DMS53 treated with DMSO at 0.1 percent for 48 hours (cell line): Measurements from ENCODE around the gene MAP2K3.

Source experiments
- DNase-seq: peaks from one replicate; lab custom pipeline; 2025; ENCODE audit not compliant: unreplicated experiment; lab: John Stamatoyannopoulos, UW

MAP2K3 gene

DNA sequence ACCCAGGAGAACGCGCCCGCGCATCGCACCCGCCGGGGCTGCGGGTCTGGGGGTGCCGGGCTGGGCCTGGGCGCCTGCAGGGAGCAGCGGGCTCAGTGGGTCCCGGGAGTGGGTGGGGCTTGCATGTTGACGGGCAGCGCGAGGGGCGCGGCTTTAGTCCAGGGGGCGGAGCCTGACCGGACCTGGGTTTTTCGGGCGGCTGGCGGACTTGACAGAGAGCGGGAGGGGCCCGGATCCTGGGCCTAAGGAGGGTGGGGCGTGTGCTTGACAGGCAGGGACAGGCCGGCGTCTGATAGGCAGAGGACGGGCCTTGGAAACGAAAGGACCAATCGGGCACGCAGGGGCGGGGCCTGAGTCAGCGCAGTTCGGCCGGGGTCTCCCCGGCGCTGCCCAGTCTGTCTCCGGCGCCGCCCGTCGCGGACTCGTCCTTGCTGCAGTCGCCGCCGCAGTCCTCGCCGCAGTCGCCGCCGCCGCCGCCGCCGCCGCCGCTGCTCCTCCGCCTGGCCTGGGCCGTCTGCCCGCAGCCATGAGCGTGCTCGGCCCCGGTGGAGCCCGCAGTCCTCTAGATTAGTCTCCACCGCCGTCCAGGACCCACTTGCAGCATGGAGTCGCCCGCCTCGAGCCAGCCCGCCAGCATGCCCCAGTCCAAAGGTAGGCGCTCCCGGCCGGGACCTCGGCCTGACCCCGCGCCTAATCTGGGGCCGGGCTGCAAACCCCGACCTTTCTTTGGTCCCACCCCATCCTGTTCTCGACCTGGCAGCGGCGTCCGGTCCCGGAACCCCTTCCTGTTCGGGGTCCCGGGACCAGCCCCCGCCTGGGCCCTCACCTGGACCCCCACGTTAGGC, at the start of gene MAP2K3:
Gene MAP2K3, plus strand, starts transcription at position 393 of the 845 bp plus-strand sequence. Its CDS starts 210 bp downstream, at position 603.
- peak; percentile 87 for DNase-seq

DNA sequence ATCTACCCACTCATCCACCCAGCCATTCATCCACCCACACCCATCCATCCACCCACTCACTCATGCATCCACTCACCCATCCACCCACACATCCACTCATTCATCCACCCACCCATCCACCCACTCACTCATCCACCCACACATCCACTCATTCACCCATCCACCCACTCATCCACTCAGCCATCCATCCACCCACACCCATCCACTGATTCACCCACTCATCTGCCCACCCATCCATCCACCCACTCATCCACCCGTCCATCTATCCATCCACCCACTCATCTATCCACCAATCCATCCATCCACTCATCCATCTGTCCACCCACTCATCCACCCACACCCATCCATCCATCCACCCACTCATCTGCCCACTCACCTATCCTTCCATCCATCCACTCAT, 48.6 kb upstream of the MAP2K3 start:
- no peak for DNase-seq

DNA sequence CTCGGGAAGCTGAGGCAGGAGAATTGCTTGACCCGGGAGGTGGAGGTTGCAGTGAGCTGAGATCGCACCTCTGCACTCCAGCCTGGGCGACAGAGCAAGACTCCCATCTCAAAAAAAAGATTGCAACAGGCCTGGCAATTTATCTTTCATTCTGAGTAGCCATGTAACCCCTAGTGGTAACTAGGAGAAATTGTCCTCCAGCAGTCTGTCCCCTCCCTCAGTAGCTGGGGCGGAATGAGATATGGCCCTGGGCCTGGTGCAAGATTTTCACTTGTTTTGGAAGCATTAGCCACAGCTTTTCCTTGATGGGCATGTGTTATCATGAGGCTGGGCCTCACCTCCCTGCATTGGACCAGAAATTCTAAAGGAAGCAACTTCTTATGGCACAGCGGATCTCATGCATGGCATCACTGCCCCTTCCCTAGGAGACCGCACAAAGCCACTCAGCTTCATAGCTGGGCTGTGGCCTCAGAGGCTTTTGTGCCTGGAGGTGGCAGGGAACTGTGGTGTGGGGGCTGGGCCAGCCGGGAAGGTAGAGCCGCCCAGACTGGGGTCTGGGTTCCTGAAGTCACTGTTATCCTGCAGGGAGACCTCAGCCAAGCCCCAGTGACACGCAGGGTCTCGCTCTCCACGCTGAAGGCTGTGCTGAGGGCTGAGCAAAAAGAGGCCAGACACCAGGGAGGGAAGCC, 44.7 kb upstream of the MAP2K3 start:
- DNase-seq: no peak

DNA sequence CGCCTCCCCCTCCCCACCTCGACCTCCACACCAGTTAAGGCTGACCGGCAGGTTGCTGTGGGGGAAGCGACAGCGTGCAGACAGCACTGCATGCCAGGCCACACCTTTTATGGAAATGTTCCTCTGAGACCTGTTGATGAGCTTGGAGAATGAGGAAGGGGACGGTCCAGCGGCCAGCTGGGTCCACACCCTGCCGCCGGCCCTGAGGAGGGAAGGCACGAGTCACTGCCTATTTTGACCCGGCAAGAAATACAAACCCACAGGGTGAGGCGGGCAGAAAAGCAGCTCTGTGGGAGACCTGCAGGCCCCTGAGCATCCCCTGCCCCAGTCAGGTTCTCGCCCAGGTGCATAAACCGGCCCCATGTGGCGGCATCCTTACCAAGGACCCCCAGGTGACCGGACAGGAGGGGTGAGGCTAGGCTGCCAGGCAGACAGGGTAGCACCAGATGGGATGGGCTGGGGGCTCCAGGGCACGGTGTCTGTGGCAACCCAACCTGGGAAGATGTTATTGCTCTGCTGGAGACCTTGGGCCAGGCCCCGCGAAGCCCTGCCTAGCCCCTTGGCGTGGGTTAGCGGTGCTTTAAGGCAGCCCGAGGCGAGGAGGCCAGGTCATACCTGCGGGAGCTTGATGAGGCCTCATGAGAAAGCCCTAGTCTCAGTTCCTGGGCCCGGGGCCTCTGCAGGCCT, 44.0 kb upstream of the MAP2K3 start:
- no peak for DNase-seq

DNA sequence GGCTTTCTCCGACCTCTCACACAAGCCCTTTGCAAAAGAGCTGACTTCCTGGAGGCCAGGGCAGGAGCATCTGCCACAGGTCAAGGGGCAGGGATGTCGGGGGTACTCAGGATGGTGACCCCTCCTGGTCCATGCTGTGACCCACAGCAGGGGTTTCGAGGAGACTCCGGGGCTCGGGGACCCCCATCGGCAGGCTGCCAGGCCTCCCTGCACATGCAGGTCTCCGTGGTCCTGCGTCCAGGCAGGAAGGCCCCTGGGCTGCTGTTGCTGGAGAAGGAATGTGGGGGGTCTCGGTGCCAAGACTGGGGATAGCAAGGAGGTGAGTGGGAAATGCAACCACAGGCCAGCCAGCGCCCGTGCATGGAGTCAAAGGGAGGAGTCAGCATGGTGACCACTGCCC, 42.9 kb upstream of the MAP2K3 start:
- DNase-seq: no peak

DNA sequence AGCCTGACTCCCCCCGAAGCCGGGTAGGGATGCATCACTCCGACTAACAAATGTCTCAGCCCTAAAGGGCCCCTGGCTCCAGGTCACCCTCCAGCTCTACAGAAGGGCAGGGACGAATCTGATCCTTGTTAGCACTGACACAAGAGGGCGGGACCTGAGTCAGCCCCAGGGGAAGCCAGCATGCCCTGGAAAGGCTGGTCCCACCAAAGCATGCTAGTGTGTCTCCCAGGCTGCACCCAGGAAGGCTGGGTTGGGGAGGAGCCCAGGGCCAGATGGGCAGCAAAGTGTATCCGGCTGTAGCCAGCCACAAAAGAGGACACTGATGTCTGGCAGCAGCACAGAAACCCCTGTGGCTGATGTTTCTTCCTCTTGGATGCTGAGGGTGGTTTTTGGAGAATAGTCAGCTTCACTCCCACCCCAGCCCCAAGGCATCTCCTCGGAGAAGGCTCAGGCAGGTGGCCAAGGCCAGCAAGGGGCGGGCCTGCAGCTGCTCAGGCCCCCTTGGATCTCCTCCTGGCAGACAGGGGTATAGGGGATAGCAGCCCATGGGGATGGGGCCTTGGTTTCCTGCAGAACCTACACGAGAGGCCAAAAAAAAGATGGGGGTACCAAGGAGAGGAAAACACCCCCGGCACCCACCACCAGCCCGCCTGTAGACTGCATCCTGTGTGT, 42.3 kb upstream of the MAP2K3 start:
- DNase-seq: no peak

DNA sequence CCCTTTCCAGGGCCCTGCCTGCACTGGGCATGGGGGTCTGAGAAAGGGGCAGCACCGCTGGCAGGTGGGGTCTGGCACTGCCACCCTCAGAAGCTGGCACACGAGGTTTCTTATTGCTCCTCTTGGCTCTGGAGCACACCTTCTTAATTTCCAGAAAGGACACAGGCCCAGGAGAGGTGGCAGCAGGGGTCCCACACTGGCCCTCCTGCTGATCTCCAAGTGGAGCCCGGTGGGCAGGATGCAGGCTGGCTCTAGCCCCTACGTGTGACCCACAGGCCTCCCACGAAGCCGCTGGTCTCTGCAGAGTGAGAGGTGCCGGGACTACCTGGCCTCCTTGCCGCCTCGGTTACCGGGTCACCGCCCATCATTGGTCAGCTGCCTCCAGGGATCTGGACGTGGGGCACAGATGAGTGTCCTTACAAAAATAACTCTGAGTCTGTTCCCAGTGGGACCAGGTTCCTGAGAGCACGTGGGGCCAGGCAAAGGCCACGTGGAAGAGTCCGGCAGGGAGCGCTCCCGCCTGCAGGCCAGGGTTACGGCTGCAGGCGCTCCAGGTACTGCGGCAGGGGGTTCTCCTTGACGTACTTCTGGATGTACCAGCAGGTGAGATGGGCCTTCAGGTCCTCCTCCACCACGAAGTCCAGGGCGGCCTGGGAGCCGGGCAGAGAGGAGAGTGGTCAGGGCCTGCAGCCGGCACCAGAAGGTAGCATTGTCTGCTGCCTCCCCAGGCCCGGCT, 41.6 kb upstream of the MAP2K3 start:
- DNase-seq: no peak

DNA sequence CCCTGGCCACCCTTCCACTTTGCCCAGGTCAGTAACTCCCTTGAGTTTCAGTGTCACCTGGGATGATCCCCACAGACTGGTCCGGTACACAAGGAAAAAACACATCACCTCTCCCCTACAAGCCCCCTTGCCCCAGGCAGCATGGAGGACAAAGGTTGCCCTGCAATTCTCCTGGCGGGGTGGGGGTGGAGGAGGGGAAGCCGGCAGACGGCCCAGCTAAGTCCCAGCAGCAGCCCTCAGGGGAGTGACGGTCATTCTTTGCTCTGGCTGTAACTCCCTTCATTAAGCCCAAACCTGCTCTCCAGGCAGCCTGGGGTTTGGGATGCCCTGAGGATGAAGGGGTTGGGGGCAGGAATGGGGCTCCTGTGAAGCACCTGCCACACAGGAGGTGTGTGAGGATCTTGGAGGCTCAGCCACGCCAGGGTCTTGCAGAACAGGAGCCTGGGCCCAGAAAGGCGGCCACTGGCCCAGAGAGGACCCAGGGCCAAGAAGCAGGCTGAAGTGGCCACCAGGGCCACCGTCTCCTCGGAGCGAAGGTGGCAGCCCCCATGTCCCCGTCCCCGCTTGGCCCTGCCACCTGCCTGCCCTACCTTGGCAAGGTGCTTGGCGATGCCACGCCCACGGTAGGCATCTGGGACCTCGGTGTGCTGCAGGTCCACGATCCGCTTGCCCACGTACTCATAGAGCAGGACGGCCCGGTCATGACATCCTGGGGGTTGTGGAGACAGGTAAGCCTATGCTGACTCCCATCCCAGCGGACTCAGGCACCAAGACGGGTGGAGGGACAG, 40.8 kb upstream of the MAP2K3 start:
- no peak for DNase-seq

DNA sequence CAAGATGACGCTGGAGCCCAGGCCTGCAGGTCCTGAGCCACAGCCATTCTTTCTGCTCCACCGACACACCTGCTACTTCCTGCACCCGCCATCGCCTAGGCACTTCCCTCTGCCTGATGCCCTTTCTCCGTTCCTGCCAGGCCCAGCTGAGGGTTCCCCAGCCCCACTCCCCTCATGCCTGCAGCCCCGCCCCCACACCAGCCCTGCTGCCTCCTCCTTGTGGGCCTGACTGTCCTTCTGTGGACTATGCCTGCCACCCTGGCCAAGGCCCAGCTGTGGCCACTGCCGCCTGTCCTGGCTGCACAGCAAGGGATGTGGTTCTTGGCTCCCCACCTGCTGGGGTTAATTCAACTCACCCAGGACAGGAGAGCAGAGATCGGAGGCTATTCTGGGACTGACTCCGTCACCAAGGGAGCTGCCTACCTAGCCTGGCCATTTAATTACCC, 38.8 kb upstream of the MAP2K3 start:
- DNase-seq: no peak

DNA sequence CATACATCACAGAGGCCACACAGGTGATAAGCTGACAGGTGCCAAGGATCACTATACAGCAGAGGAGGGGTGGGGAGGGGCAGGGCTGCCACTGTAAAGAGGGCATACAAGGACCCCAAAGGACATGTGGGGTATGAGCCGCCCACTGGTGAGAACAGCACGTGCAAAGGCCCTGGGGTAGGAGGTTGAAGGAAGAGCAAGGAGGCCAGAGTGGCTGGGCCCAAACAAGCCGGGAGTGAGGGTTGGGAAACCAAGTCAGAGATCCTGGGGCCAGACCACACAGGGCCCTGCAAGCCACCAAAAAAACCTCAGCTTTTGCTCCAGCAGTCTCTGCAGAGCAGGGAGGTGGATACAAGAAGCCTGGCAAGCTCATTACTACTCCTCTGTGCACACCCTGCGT, 37.8 kb upstream of the MAP2K3 start:
- DNase-seq: no peak

DNA sequence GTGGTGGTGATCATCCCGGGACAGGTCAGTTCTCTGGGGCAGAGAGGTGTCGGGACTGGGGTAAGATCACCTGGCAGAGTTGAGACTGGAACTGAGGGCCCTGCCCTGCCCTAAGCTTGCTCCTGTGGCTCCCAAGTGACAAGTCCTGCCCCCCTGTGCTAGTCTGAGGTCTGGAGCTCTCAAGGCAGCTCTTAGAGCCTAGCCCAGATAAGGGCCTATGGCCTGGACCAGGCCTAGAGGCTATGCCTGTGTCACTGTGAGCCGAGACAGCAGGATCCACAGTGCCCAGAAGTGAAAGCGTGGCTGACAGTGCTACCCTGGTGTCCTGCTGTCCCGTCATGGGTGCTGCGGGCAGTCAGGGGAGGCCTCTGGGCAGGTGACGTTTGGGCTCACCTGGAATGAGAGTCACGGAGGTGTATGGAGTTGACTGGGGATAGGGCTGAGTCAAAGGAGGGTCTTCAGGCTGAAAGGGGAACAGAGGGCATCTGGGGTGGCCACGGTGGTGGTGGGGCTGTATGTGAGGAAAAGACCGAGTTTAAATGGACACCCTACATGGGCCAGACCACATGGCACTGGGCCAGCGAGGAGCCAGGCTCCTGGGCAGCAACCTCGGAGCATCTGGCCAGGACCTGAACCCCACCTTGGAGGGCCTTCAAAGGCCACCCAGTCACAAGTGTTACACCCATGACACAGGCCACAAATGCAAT, 36.8 kb upstream of the MAP2K3 start:
- DNase-seq: no peak

DNA sequence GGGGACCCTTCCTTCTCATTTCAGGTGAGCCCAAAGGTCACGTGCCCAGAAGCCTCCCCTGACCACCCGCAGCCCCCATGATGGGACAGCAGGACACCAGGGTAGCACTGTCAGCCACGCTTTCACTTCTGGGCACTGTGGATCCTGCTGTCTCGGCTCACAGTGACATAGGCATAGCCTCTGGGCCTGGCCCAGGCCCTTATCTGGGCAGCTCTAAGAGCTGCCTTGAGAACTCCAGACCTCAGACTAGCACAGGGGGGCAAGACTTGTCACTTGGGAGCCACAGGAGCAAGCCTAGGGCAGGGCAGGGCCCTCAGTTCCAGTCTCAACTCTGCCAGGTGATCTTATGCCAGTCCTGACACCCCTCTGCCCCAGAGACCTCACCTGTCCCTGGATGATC, 36.0 kb upstream of the MAP2K3 start:
- no peak for DNase-seq

DNA sequence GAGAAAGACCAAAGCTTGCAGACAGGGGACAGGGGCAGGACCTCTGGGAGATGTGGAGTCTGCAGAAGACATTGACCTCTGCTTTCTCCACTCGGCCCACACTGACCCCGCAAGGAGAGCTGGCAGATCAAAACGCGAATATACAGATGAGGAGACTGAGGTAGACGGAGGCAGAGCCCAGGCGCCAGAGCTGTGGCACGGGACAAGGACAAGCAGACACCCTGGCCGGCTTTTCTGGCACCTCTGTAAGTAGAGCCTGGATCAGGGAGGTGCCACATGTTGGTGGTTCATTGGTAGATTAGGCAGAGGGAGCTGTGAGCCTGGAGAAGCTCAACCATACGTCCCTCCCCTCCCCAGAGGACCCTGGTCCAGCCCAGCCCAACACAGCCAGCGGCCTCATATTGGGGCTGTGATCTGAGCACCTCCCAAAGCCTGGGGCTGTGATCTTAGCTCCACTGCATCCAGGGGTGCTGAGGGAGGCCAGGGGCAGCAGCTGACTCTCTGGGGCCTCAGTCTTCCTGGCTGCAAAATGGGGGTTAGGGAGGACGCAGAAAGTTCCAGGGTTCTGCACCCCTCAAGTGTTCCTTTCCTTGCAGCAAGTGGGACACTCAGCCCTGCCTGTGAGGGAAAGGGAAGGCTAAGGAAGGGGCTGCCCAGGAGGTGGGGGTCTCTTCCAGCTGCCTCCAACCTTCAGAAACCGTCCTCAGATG, 35.3 kb upstream of the MAP2K3 start:
- no peak for DNase-seq

DNA sequence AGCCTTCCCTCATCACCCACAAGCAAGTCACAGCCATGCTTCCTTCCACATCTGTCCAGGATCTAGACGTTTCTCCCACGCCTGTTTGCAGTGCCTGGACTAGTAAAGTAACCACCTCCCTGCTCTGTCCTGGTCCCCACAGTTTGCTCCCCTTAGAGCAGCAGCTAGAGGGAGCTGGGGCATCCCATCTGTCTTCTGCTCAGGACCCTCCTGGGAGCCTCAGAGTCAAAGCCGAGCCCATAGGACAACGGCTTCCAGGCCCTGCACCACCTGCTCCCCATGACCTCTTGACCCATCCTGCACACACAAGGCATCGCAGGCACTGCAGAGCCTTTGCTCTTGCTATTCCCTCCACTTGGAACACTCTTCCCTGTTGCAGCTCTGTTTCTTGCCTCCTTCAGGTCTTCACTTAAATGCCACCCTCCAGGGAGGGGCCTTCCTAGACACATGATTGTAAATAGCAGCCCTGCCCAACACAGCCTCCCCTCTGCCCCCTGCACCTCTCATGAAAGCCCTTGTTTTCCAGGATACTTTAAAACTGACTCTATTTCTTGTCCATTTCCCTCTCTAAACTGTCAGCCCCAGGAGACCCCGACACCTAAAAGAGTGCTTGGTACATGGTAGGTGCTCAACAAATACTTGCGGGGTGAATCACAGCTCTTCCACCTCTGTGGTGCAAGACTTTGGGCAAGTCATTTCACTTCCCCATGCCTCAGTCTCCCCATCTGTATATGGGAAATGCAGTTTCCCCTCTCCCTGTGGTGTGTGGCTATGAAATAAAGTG, 34.4 kb upstream of the MAP2K3 start:
- DNase-seq: no peak

DNA sequence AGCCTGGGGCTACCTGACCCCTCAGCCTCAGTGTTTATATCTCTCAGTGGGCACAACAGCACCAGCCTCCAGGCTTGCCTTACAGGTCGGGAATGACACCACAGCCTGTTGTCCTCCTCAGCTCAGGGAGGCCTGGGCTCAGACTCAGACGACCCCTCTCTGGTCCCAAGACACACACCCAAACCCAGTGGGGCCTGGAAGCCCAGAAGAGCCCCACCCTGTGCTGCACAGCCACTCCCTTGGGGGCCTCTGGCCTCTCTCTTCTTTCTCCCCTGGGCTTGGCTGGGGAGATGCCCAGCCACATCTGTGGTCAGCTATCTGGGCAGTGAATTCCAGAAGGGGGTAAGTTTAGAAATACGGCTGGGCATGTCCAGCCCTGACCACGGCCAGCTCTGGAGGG, 33.7 kb upstream of the MAP2K3 start:
- DNase-seq: no peak

DNA sequence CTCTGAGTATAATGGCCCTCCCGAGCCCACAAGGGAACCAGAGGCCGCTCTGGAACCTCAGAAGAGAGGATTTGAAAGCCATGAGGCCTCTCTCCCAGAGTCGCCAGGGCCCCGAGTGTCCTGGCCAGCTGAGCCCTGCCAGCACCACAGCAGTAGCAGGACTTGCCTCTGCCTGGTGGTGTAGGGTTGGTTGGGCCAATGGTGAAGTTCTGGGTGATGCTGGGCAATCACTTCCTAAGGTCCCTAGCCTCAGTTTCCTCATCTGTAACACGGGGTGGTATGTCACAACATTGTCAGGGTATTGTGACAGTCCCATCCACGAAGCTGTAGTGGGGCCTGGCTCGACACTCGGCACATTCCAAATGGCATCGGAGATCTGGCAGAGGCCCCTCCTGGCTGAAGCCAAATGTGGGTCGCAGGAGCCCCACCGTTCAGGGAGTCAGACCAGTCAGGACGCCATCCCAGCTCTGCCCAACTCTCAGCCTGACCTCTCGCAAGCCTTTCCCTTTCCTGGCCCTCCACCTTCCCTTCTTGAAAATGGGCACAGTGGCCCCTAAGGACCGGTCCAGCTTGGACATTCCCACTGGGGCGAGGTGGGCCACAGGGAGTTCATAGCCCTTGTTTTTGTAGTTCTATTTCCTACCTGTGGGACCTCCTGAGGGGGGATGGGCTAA, 33.0 kb upstream of the MAP2K3 start:
- DNase-seq: no peak

DNA sequence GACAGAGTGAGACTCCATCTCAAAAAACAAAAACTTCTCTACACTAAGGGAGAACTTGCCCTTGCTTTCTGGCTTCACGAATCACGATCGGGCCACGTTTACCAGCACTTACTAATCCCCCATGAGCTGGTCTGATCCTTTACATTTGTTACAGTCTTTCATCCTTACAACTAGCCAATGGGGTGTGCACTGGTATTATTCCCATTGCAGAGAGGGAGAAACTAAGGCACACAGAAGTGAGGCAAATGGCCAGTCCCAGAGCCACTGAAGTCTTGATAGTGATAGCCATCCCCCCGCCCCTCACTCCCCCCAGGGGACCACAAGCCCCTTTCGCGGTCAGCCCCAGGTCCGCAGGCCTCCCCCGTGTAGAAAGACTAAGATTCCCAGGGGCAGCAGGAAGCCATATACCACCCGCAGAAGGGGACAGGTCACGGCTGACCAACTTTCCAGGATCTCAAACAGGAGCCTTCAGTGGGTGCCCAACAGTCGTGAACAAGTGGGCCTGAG, 32.2 kb upstream of the MAP2K3 start:
- DNase-seq: no peak
